ENCODE data around the gene ITGB3. TPM values are rescaled to one million over a fixed set of nuclear protein-coding genes. Genes with fewer than 3 reads are reported as not detected.

Gene ITGB3
- total RNA-seq, 4 donors from 2014 or later: 7.9 to 26.3 (median 8.6) TPM

DNA sequence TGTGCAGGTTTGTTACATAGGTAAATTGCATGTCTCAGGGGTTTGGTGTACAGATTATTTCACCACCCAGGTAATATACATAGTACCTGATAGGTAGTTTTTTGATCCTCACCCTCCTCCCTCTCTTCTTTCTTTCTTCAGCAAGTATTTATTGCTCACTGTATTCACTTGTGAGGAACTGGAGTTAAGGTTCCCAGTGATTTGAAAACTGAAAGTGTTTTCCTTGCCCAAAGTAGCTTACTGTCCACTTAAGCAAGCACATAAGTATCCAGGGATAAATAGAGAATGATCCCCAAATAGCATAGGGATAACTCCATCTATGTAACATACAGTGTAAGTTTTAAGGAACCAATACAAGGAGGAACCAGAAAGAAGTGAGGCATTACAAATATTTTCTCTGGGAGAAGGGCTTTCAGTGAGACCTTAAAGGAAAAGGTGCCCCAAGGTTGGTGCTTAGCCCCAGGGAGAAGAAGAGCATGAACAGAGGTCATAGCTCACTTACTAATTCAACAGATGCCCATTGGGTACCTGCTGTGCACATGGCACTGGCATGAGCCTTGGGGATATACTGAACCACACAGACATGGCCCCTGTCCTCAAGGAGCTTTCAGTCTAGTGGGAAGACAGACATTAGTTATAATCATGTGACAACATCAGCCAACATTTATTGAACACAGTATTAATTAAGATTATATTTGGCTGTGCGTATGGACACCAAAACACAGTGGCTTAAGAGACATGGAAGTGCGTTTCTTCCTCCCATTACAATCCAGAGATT is 27.5 kb upstream of the ITGB3 start:
- H3K4me3 ChIP-seq: no peak overlapping the region
- H3K9me3 ChIP-seq: no peaks in the 10 kb centered on the region
- DNase-seq: no peak
- no peaks in the 10 kb centered on the region for H3K27me3 ChIP-seq
- WGBS, 2 donors (ENCODE audit: low coverage in 1 of 2): 95 to 100% methylated on average over 2 of the region's 2 CpGs
- in situ Hi-C loops (cut with MboI; ENCODE audit: low pct_ligation_motif_present in 1 of 4, low pct_unique_long_range_greater_than_20kb in 1 of 4, low sequenced_read_pairs in 3 of 4) (loop anchor here in 1 of 4 donors (25.0 kb wide), 1 partner anchor 386 kb away; no protein-coding TSS in a partner anchor), intact Hi-C loops (cut with DNase I; ENCODE audit: low total_unique reads) (loop anchor here (5.0 kb wide), 1 partner anchor 286 kb away; no protein-coding TSS in a partner anchor)
- peak overlapping the region; percentile 65 to 85 (median 73) for H3K27ac ChIP-seq
- no peaks in the 10 kb centered on the region for H3K36me3 ChIP-seq
- H3K4me1 ChIP-seq: peaks cover 5 to 36% (median 25%) of the 10 kb centered on the region in 4 donors
- TF ChIP-seq, protein P1, sequence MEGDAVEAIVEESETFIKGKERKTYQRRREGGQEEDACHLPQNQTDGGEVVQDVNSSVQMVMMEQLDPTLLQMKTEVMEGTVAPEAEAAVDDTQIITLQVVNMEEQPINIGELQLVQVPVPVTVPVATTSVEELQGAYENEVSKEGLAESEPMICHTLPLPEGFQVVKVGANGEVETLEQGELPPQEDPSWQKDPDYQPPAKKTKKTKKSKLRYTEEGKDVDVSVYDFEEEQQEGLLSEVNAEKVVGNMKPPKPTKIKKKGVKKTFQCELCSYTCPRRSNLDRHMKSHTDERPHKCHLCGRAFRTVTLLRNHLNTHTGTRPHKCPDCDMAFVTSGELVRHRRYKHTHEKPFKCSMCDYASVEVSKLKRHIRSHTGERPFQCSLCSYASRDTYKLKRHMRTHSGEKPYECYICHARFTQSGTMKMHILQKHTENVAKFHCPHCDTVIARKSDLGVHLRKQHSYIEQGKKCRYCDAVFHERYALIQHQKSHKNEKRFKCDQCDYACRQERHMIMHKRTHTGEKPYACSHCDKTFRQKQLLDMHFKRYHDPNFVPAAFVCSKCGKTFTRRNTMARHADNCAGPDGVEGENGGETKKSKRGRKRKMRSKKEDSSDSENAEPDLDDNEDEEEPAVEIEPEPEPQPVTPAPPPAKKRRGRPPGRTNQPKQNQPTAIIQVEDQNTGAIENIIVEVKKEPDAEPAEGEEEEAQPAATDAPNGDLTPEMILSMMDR (IDR thresholded peaks at IDR 0.05): no peak
- TF ChIP-seq POLR2AphosphoS5 (IDR thresholded peaks at IDR 0.05) (no peak), EP300 (IDR thresholded peaks at IDR 0.05; ENCODE audit: low read depth) (no peak)

DNA sequence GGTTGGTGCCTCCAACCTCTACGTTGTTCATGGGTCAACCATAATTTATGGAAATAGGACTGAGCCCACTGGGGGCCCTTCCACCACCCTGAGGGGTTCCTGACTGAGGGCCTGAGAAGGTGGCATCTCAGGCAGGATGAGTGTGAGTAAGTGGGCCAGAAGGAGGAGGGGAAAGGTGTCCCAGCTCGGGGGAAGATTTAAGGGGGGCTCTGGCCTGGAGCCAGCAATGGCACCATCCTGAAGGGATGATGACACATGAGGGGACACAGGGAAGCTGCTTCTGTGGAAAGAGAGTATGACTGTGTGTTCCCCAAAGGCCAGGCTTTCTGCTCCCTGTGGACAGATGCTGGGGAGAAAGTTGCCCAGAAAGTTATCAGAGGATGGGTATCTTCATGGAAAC is 25.8 kb upstream of the ITGB3 start:
- no peak for TF ChIP-seq POLR2A (IDR thresholded peaks at IDR 0.05)
- TF ChIP-seq, protein P1 (IDR thresholded peaks at IDR 0.05): no peak
- TF ChIP-seq EP300 (IDR thresholded peaks at IDR 0.05; ENCODE audit: low read depth): no peak
- no peaks in the 10 kb centered on the region for H3K36me3 ChIP-seq
- intact Hi-C loops (cut with DNase I; ENCODE audit: low total_unique reads): loop anchor here (2.0 to 5.0 kb wide), 2 partner anchors 87 to 284 kb away; no protein-coding TSS in a partner anchor
- H3K27ac ChIP-seq: no peak overlapping the region
- H3K27me3 ChIP-seq: no peaks in the 10 kb centered on the region
- no peaks in the 10 kb centered on the region for H3K9me3 ChIP-seq
- H3K4me3 ChIP-seq: no peak overlapping the region
- in situ Hi-C loops (cut with MboI; ENCODE audit: low pct_ligation_motif_present in 1 of 4, low pct_unique_long_range_greater_than_20kb in 1 of 4, low sequenced_read_pairs in 3 of 4): loop anchor here in 1 of 4 donors (25.0 kb wide), 1 partner anchor 384 kb away; no protein-coding TSS in a partner anchor
- DNase-seq: no peak
- H3K4me1 ChIP-seq: peaks cover 5 to 36% (median 25%) of the 10 kb centered on the region in 4 donors
- 30 to 89% methylated on average over 1 to 2 of the region's 2 CpGs for WGBS, 2 donors (ENCODE audit: low coverage in 1 of 2)

DNA sequence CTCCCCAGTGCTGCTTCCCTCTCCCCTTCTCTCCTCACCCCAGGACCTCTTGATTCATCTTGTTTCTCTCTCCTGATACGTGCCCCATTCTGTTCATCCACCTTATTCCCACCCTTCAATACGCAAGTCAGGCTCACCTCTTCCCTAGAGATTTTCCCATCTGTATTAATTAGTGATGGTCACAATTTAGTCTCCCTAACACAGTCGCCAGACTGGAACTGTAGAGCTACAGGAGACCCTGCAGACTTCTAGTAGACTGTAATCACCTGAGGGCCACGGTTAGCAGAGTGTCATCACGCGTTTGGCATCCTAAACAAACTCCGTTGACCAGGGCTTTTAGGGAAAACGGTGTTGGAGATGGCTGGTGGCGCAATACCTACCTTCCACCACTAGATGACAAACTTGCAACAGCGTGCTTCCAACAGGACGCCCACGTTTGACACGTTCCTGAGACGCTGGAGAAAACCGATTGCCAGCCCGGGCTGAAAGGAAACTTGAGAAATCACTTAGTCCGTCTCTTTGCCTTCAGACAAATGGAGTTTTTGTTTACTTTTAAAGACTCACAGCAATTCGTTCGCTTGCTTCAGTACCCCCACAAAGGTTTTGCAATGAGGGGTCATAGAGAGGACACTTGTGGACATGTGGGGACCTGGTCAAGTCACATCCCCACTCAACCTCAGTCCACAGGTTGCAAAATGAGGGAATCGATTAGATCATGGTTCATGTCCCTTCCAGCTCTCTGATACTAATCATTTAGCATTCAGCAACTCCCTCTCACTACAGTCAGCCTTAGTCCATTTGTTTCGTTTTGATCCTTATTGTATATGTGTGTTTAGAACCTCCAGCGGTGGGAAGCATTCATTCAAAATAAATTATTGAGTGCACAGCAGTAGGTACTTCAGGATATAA is 23.8 kb upstream of the ITGB3 start:
- H3K4me1 ChIP-seq: peaks cover 5 to 30% (median 23%) of the 10 kb centered on the region in 4 donors
- no peaks in the 10 kb centered on the region for H3K9me3 ChIP-seq
- TF ChIP-seq, protein P1 (IDR thresholded peaks at IDR 0.05): peak; percentile 98 to 99 (median 98)
- no peak for TF ChIP-seq EP300 (IDR thresholded peaks at IDR 0.05; ENCODE audit: low read depth)
- peak; percentile 8 to 57 (median 47) for TF ChIP-seq POLR2AphosphoS5 (IDR thresholded peaks at IDR 0.05)
- TF ChIP-seq POLR2A (IDR thresholded peaks at IDR 0.05): no peak
- DNase-seq: peak; percentile 88
- no peaks in the 10 kb centered on the region for H3K27me3 ChIP-seq
- intact Hi-C loops (cut with DNase I; ENCODE audit: low total_unique reads) (loop anchor here (2.0 to 5.0 kb wide), 2 partner anchors 85 to 283 kb away; no protein-coding TSS in a partner anchor), in situ Hi-C loops (cut with MboI; ENCODE audit: low pct_ligation_motif_present in 1 of 4, low pct_unique_long_range_greater_than_20kb in 1 of 4, low sequenced_read_pairs in 3 of 4) (loop anchor here (5.0 to 25.0 kb wide), 4 partner anchors 78 to 383 kb away; no protein-coding TSS in a partner anchor)
- H3K4me3 ChIP-seq: peak overlapping the region in 2 of 4 donors; percentile 15 to 22
- 11 to 15% methylated on average over 11 to 22 of the region's 22 CpGs for WGBS, 2 donors (ENCODE audit: low coverage in 1 of 2)
- peak overlapping the region; percentile 9 to 68 (median 40) for H3K27ac ChIP-seq
- H3K36me3 ChIP-seq: no peaks in the 10 kb centered on the region
